Tongue (tissue), 2 donors: Measurements from ENCODE around the gene PDSS2. TPM values are rescaled to one million over a fixed set of nuclear protein-coding genes. Genes with fewer than 3 reads are reported as not detected.

Experiments used
- DNase-seq: peaks from one replicate; pipeline ENCODE4 v3.0.0-alpha.2; 2015
- total RNA-seq: library from RNA; depleted of rRNA; stranded (reverse); fragments of >200 nt; gene quantifications from one replicate; pipeline ENCODE4 v1.2.3, GENCODE V29; 2014

The PDSS2 gene
- total RNA-seq, 1 donor from 2014 or later: 11.6 TPM

DNA sequence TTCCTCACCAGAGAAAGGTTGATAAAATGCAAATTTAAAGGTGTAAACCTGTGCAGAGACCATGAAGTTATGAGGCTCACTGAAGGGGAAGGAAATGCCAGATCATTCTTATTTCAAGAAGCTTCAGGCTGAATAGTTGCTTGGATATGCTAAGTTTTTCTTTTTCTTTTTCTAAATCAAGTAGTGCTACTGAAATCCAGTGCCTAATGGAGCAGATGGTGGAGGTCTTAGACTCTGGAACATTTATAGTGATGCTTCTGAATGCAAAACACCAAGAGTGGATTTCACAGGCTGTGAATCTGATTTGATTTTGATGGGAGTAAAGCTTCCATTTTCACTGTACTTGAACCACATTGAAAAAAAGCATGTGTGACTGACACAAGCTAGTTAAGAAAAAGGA lies 192.8 kb downstream of the PDSS2 start:
- DNase-seq: no peak

- no peak for DNase-seq
Observed at GRCh38 chr6:107264357-107264840, 195.0 kb downstream of the PDSS2 start.

GRCh38 chr6:107259951-107260350 lies 199.4 kb downstream of the PDSS2 start:
- DNase-seq: no peak

DNA sequence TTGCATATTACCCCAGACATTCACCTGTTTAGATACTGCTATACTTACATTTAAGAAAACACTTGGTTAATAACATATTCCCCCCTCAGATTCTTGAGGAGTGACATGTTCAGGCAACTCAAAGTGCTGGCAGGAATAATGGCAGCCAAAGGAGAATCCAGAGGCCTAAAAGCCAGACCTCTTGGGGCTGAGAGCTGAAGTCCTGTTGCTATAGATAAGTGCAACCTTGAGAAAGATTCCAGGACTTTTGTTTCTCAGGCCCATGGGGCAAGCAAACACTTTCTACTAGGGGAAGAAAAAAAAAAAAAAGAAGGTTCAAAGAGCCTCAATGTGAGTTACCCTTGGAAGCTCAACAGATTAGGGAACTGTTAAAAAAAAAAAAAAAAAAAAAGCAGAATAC lies 211.2 kb downstream of the PDSS2 start:
- DNase-seq: no peak

- no peak for DNase-seq
Observed at GRCh38 chr6:107246972-107247615, 212.3 kb downstream of the PDSS2 start.

- no peak for DNase-seq
Observed at GRCh38 chr6:107246249-107246971, 213.0 kb downstream of the PDSS2 start.

- DNase-seq: no peak
Observed at GRCh38 chr6:107244742-107245480, 214.5 kb downstream of the PDSS2 start.

GRCh38 chr6:107244082-107244741 lies 215.2 kb downstream of the PDSS2 start:
- no peak for DNase-seq

- no peak for DNase-seq
Observed at GRCh38 chr6:107243471-107243870, 215.9 kb downstream of the PDSS2 start.

GRCh38 chr6:107237992-107238660 lies 221.2 kb downstream of the PDSS2 start:
- no peak for DNase-seq

- no peak for DNase-seq
Observed at GRCh38 chr6:107235511-107235910, 223.9 kb downstream of the PDSS2 start.

GRCh38 chr6:107235007-107235406 lies 224.4 kb downstream of the PDSS2 start:
- no peak for DNase-seq

GRCh38 chr6:107231243-107231642 lies 228.1 kb downstream of the PDSS2 start:
- no peak for DNase-seq

- no peak for DNase-seq
Observed at GRCh38 chr6:107230448-107230847, 228.9 kb downstream of the PDSS2 start.

- DNase-seq: no peak
Observed at GRCh38 chr6:107230024-107230423, 229.3 kb downstream of the PDSS2 start.

DNA sequence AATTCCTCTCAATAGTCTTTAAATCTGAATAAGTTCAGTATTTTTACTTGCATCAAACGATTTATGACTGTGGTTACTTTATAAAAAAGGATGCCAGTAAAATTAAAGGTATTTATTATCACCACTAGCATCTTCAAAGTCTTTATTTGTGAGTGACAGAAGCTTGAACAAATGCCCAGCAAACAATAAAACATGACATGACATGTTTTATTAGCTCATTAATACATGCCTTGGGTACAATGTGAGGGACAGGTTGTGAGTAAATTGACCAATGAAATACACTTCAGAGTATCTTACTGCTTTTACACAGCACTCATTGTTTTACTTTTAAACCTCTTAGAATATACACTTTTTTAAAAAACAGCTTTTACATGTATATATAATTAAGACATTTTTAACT lies 230.6 kb downstream of the PDSS2 start:
- no peak for DNase-seq

DNA sequence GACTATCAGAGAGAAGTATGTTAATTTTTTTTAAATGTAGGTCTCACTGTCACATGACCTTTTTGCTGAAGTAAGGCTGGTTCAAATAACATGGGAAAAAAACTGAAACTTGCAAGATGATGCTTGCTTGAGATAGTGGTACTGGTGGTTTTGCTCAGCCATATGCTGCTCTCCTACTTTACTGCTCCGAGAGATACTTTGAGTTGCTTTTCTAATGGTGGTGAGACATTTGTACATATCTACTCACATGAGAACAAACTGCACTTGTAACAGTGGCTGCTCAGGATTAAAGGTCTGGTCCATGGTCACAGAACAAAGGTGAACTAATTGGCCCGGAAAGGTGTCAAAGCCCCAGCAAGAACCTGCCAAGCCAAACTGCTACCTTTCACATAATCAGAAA lies 237.8 kb downstream of the PDSS2 start:
- no peak for DNase-seq

- no peak for DNase-seq
Observed at GRCh38 chr6:107219851-107220250, 239.5 kb downstream of the PDSS2 start.

DNA sequence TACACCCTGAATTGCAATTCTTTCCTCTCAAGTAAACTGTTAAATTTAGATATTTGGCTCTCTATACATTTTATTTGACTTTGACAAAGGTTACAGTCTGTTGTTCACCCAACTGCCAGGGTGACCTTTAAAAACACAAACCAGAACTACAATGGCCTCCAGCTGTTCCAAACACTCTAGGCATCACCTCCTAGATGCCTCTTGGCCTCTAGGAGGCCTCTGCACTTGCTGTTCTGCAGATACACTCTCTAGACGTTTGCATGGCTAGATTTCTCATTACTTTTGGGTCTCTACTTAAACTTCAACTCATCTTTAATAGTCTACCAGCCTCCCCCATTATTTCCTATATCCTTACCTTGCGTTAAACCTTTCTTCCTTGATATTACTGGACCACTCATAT lies 241.2 kb downstream of the PDSS2 start:
- DNase-seq: no peak

GRCh38 chr6:107217248-107217647 lies 242.1 kb downstream of the PDSS2 start:
- DNase-seq: no peak

- no peak for DNase-seq
Observed at GRCh38 chr6:107216197-107216933, 243.0 kb downstream of the PDSS2 start.
